Common myeloid progenitor, CD34-positive (primary cell): Measurements from ENCODE around the gene RNF34.
"Not testable (repeated sequence)": the region's sequence is repeated elsewhere in the genome, so short reads cannot be mapped to it uniquely, and the experiment has no call there.

Experiments
- CTCF ChIA-PET: fragments of 350-600 bp; sonication (Branson Sonifier 250); formaldehyde crosslinking; loops from one replicate; lab custom pipeline; 2021; ENCODE audit warnings: antibody characterized with exemption; lab: Charles Lee
- POLR2A ChIA-PET: fragments of 350-600 bp; sonication (Branson Sonifier 250); formaldehyde crosslinking; loops from one replicate; lab custom pipeline; 2021; ENCODE audit warnings: antibody characterized with exemption; lab: Charles Lee
- DNase-seq, 3 donors: peaks; one replicate each; pipeline versions ENCODE4 v3.0.0 to v3.0.0-alpha.2; 2013
- H3K27ac ChIP-seq, 2 experiments: 1 replicate in 1 of 2; 2 replicates in 1 of 2; pipeline ENCODE4 v1.7.0; 2013; ENCODE audit warnings: inconsistent platforms in 2 of 2, low read length in 2 of 2, mild to moderate bottlenecking in 2 of 2, low read depth in 1 of 2, moderate library complexity in 1 of 2; ENCODE audit not compliant: severe bottlenecking in 2 of 2, insufficient read depth in 1 of 2, poor library complexity in 1 of 2
- H3K27me3 ChIP-seq, 5 experiments: replicated peaks in 2 of 5; 1 replicate in 3 of 5; 2 replicates in 2 of 5; pipeline versions ENCODE4 v1.6.1 to v1.7.0; 2013; ENCODE audit warnings: low read length in 4 of 5, mild to moderate bottlenecking in 2 of 5, moderate library complexity in 2 of 5, inconsistent platforms in 1 of 5; ENCODE audit not compliant: insufficient read depth in 5 of 5, control insufficient read depth in 4 of 5
- H3K36me3 ChIP-seq, 4 experiments: 1 replicate in 2 of 4; 2 replicates in 2 of 4; pipeline versions ENCODE4 v1.6.1 to v1.7.0; 2013; ENCODE audit warnings: low read length in 3 of 4, control low read depth in 1 of 4, mild to moderate bottlenecking in 1 of 4; ENCODE audit not compliant: control insufficient read depth in 4 of 4, insufficient read depth in 4 of 4
- H3K4me1 ChIP-seq, 4 experiments: 1 replicate in 3 of 4; 2 replicates in 1 of 4; pipeline versions ENCODE4 v1.6.1 to v1.7.1; 2013; ENCODE audit warnings: low read length in 3 of 4, mild to moderate bottlenecking in 3 of 4, control low read depth in 1 of 4, inconsistent platforms in 1 of 4, moderate library complexity in 1 of 4; ENCODE audit not compliant: control insufficient read depth in 4 of 4, insufficient read depth in 4 of 4; ENCODE audit errors: control extremely low read depth in 1 of 4
- H3K4me3 ChIP-seq, 7 experiments: 1 replicate in 4 of 7; 2 replicates in 3 of 7; pipeline versions ENCODE4 v1.5.1 to v1.7.0; 2013; ENCODE audit warnings: mild to moderate bottlenecking in 7 of 7, low read length in 6 of 7, moderate library complexity in 6 of 7, inconsistent platforms in 2 of 7, low read depth in 2 of 7, control low read depth in 1 of 7; ENCODE audit not compliant: insufficient read depth in 4 of 7, control insufficient read depth in 1 of 7; ENCODE audit errors: extremely low read depth in 1 of 7
- H3K9me3 ChIP-seq, 5 experiments: 1 replicate in 4 of 5; 2 replicates in 1 of 5; pipeline versions ENCODE4 v1.6.1 to v1.7.1; 2013; ENCODE audit warnings: low read length in 4 of 5, mild to moderate bottlenecking in 2 of 5, inconsistent platforms in 1 of 5, low read depth in 1 of 5, moderate library complexity in 1 of 5; ENCODE audit not compliant: control insufficient read depth in 4 of 5, insufficient read depth in 2 of 5; ENCODE audit errors: control extremely low read depth in 1 of 5
- WGBS: methylation state at CpG from one replicate; pipeline ENCODE4 v1.1.5; 2013; ENCODE audit not compliant: insufficient coverage; 5-methylcytosine and 5-hydroxymethylcytosine counted together

RNF34 gene

GRCh38 chr12:121374945-121375584, 24.9 kb upstream of the RNF34 start:
- H3K4me1 ChIP-seq, H3K4me3 ChIP-seq, H3K9me3 ChIP-seq, POLR2A ChIA-PET, DNase-seq, H3K36me3 ChIP-seq, H3K27ac ChIP-seq, H3K27me3 ChIP-seq: not testable (repeated sequence)
- CTCF ChIA-PET, result interaction anchor here (1.1 kb wide), 1 partner anchor 10 kb away, joined by 4 read pairs; no protein-coding TSS in a partner anchor
- WGBS, result 92% methylated on average over 14 of the region's 14 CpGs

- no peaks in the 10 kb centered on the region for H3K9me3 ChIP-seq
- H3K27ac ChIP-seq, result no peak overlapping the region
- no peaks in the 10 kb centered on the region for H3K36me3 ChIP-seq
- H3K4me1 ChIP-seq, result no peaks in the 10 kb centered on the region
- 100% methylated on average over 6 of the region's 8 CpGs for WGBS
- no peak for DNase-seq
- ChIA-PET POLR2A (no interaction called here), CTCF (no interaction called here)
- no peaks in the 10 kb centered on the region for H3K27me3 ChIP-seq
- H3K4me3 ChIP-seq, result no peak overlapping the region
Measured at GRCh38 chr12:121376754-121377697, 22.9 kb upstream of the RNF34 start.

GRCh38 chr12:121378736-121379135, 21.2 kb upstream of the RNF34 start:
- H3K27ac ChIP-seq, result no peak overlapping the region
- DNase-seq, result no peak
- no peaks in the 10 kb centered on the region for H3K36me3 ChIP-seq
- ChIA-PET CTCF (no interaction called here), POLR2A (no interaction called here)
- H3K4me3 ChIP-seq, result no peak overlapping the region
- WGBS, result 83% methylated on average over 3 of the region's 5 CpGs
- H3K27me3 ChIP-seq, result no peaks in the 10 kb centered on the region
- H3K4me1 ChIP-seq, result no peaks in the 10 kb centered on the region
- H3K9me3 ChIP-seq, result no peaks in the 10 kb centered on the region

- ChIA-PET POLR2A (interaction anchor here (0.7 kb wide), 1 partner anchor 82 kb away, joined by 5 read pairs; no protein-coding TSS in a partner anchor), CTCF (no interaction called here)
- DNase-seq, result no peak
- H3K27ac ChIP-seq, result no peak overlapping the region
- no peaks in the 10 kb centered on the region for H3K4me1 ChIP-seq
- 96% methylated on average over 7 of the region's 10 CpGs for WGBS
- H3K4me3 ChIP-seq, result no peak overlapping the region
- H3K9me3 ChIP-seq, result no peaks in the 10 kb centered on the region
- no peaks in the 10 kb centered on the region for H3K27me3 ChIP-seq
- no peaks in the 10 kb centered on the region for H3K36me3 ChIP-seq
Measured at GRCh38 chr12:121379945-121380344, 20.0 kb upstream of the RNF34 start.

GRCh38 chr12:121383601-121384021, 16.3 kb upstream of the RNF34 start:
- H3K4me3 ChIP-seq, result no peak overlapping the region
- DNase-seq, result no peak
- no peak overlapping the region for H3K27ac ChIP-seq
- no peaks in the 10 kb centered on the region for H3K36me3 ChIP-seq
- ChIA-PET CTCF (interaction anchor here (1.2 to 1.8 kb wide), 4 partner anchors 14 to 43 kb away, joined by 3 to 5 read pairs (median 4); no protein-coding TSS in a partner anchor), POLR2A (no interaction called here)
- peaks cover 0 to 5% (median 4%) of the 10 kb centered on the region in 4 experiments for H3K4me1 ChIP-seq
- no peaks in the 10 kb centered on the region for H3K27me3 ChIP-seq
- H3K9me3 ChIP-seq, result no peaks in the 10 kb centered on the region
- WGBS, result 92% methylated on average over 9 of the region's 9 CpGs

- POLR2A ChIA-PET, result not testable (repeated sequence)
Measured at GRCh38 chr12:121384891-121385290, 15.0 kb upstream of the RNF34 start.

More at GRCh38 chr12:121384891-121385290, 15.0 kb upstream of the RNF34 start:
- not testable (repeated sequence) for H3K4me3 ChIP-seq, H3K9me3 ChIP-seq, H3K27ac ChIP-seq, H3K4me1 ChIP-seq, H3K27me3 ChIP-seq, DNase-seq, H3K36me3 ChIP-seq
- CTCF ChIA-PET, result interaction anchor here (0.6 to 1.4 kb wide), 3 partner anchors 9 to 1224 kb away, joined by 3 to 4 read pairs (median 3); no protein-coding TSS in a partner anchor
- WGBS, result no CpG with 5 or more reads among the region's 6 CpGs
